Astrocyte (in vitro differentiated cells and primary cell): ENCODE results near the gene B3GNT9. TPM values are rescaled to one million over a fixed set of nuclear protein-coding genes. Genes with fewer than 3 reads are reported as not detected.
A peak's percentile ranks its signal among the peaks of the same experiment; 100 is the strongest.

Experiments used
- DNase-seq: peaks from one replicate; pipeline ENCODE4 v3.0.0-alpha.2; 2010; ENCODE audit warnings: low read depth
- FAIRE-seq: peaks from 2 replicates; lab custom pipeline; 2011; peaks lifted over from hg19 to GRCh38; lab: Jason Lieb, UNC
- H2AFZ ChIP-seq: 2 replicates; pipeline ENCODE4 v1.6.0; 2012; ENCODE audit warnings: low read depth, low read length, inconsistent platforms
- H3K27ac ChIP-seq: 2 replicates; pipeline ENCODE4 v1.5.1; 2011; ENCODE audit warnings: low read depth, low read length, inconsistent platforms
- H3K27me3 ChIP-seq: 2 replicates; pipeline ENCODE4 v1.6.0; 2011; ENCODE audit warnings: low read length, inconsistent platforms; ENCODE audit not compliant: insufficient read depth
- H3K36me3 ChIP-seq: 2 replicates; pipeline ENCODE4 v1.5.1; 2011; ENCODE audit warnings: low read length, inconsistent platforms; ENCODE audit not compliant: insufficient read depth
- H3K4me1 ChIP-seq: 2 replicates; pipeline ENCODE4 v1.5.1; 2011; ENCODE audit warnings: low read length, inconsistent platforms; ENCODE audit not compliant: insufficient read depth
- H3K4me2 ChIP-seq: 2 replicates; pipeline ENCODE4 v1.6.0; 2012; ENCODE audit warnings: low read length, inconsistent platforms
- H3K4me3 ChIP-seq: 2 replicates; pipeline ENCODE4 v1.5.1; 2011; ENCODE audit warnings: low read depth, mild to moderate bottlenecking, low read length, inconsistent platforms; ENCODE audit not compliant: insufficient read depth
- H3K79me2 ChIP-seq: 2 replicates; pipeline ENCODE4 v1.6.0; 2012; ENCODE audit warnings: mild to moderate bottlenecking, low read length, inconsistent platforms; ENCODE audit not compliant: insufficient read depth
- H3K9ac ChIP-seq: 2 replicates; pipeline ENCODE4 v1.6.0; 2012; ENCODE audit warnings: mild to moderate bottlenecking, low read length, inconsistent platforms
- H3K9me3 ChIP-seq: 2 replicates; pipeline ENCODE4 v1.5.1; 2012; ENCODE audit warnings: low read depth, mild to moderate bottlenecking, low read length, inconsistent platforms; ENCODE audit not compliant: insufficient read depth
- H4K20me1 ChIP-seq: 2 replicates; pipeline ENCODE4 v1.6.0; 2012; ENCODE audit warnings: low read length, inconsistent platforms; ENCODE audit not compliant: insufficient read depth
- H3K27ac Mint-ChIP-seq: one replicate; pipeline ENCODE4 v1.8.0; 2021; ENCODE audit warnings: mild to moderate bottlenecking, mixed read lengths; ENCODE audit not compliant: unreplicated experiment
- H3K27me3 Mint-ChIP-seq: one replicate; pipeline ENCODE4 v1.8.0; 2021; ENCODE audit warnings: low read depth, mixed read lengths; ENCODE audit not compliant: unreplicated experiment
- H3K36me3 Mint-ChIP-seq: one replicate; pipeline ENCODE4 v1.8.0; 2021; ENCODE audit warnings: low read depth, mixed read lengths; ENCODE audit not compliant: unreplicated experiment
- H3K4me1 Mint-ChIP-seq: one replicate; pipeline ENCODE4 v1.8.0; 2021; ENCODE audit warnings: low read depth, mixed read lengths; ENCODE audit not compliant: unreplicated experiment
- H3K4me3 Mint-ChIP-seq: one replicate; pipeline ENCODE4 v1.8.0; 2021; ENCODE audit warnings: mild to moderate bottlenecking, moderate library complexity, mixed read lengths; ENCODE audit not compliant: unreplicated experiment
- H3K9me3 Mint-ChIP-seq: one replicate; pipeline ENCODE4 v1.8.0; 2021; ENCODE audit warnings: mild to moderate bottlenecking, mixed read lengths; ENCODE audit not compliant: unreplicated experiment
- EZH2 ChIP-seq: IDR thresholded peaks from 2 replicates; pipeline ENCODE4 v1.6.1; 2012; ENCODE audit warnings: mild to moderate bottlenecking, low read length, inconsistent platforms; ENCODE audit not compliant: insufficient read depth
- total RNA-seq: library from RNA; stranded (reverse); gene quantifications from 2 replicates; pipeline ENCODE4 v1.2.1, GENCODE V29; 2021
- TF ChIP-seq, protein P1 (sequence below): IDR thresholded peaks from 2 replicates; pipeline ENCODE4 v1.5.1; 2011; ENCODE audit warnings: low read depth, mild to moderate bottlenecking, inconsistent platforms, low read length, moderate library complexity; ENCODE audit not compliant: insufficient read depth

Gene B3GNT9
- total RNA-seq, 1 donor from 2014 or later, result 7.6 TPM

DNA sequence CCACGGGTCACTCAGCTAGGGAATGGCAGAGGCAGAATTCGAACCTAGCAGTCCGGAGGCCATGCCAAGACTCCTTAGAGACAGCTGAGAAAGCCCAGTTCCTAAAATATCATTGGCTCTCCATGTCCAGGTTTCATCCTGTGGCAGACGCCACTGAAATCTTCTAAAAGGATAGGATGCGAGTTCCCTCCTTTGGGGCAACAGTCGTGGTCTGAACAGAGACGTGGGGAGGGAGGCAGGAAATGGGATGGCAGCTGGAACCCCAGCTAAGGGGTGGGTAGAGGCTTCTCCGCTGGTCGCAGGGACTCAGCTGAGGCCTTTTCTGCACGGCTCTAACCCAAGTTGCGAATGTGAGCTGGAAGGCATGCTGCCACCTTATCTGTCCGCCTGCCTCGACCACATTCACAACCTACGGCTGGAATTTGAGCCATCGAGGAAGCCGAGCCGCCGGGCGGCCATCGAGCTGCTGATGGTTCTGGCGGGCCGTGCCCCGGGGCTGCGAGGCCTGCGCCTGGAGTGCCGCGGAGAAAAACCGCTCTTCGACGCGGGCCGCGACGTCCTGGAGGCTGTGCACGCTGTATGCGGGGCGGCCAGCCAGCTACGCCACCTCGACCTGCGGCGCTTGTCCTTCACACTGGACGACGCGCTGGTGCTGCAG, 11.8 kb upstream of the B3GNT9 start:
- Histone ChIP-seq H3K27ac (no peak overlapping the region), H2AFZ (peak overlapping the region; percentile 55), H3K4me1 (peaks cover 31% of the 10 kb centered on the region), H3K9me3 (no peaks in the 10 kb centered on the region), H3K9ac (no peak overlapping the region), H3K36me3 (no peaks in the 10 kb centered on the region), H3K4me3 (no peak overlapping the region), H3K27me3 (peaks cover 55% of the 10 kb centered on the region), H3K4me2 (peak overlapping the region; percentile 81), H3K79me2 (no peaks in the 10 kb centered on the region), H4K20me1 (peaks cover 43% of the 10 kb centered on the region)
- H3K36me3 Mint-ChIP-seq, result no peaks in the 10 kb centered on the region
- no peak for FAIRE-seq
- no peak overlapping the region for H3K27ac Mint-ChIP-seq
- H3K4me1 Mint-ChIP-seq, result no peaks in the 10 kb centered on the region
- TF ChIP-seq, protein P1, sequence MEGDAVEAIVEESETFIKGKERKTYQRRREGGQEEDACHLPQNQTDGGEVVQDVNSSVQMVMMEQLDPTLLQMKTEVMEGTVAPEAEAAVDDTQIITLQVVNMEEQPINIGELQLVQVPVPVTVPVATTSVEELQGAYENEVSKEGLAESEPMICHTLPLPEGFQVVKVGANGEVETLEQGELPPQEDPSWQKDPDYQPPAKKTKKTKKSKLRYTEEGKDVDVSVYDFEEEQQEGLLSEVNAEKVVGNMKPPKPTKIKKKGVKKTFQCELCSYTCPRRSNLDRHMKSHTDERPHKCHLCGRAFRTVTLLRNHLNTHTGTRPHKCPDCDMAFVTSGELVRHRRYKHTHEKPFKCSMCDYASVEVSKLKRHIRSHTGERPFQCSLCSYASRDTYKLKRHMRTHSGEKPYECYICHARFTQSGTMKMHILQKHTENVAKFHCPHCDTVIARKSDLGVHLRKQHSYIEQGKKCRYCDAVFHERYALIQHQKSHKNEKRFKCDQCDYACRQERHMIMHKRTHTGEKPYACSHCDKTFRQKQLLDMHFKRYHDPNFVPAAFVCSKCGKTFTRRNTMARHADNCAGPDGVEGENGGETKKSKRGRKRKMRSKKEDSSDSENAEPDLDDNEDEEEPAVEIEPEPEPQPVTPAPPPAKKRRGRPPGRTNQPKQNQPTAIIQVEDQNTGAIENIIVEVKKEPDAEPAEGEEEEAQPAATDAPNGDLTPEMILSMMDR, result no peak
- TF ChIP-seq EZH2, result peak; percentile 76
- H3K27me3 Mint-ChIP-seq, result peaks cover 56% of the 10 kb centered on the region
- no peak for DNase-seq
- H3K9me3 Mint-ChIP-seq, result peaks cover 15% of the 10 kb centered on the region
- H3K4me3 Mint-ChIP-seq, result no peak overlapping the region

DNA sequence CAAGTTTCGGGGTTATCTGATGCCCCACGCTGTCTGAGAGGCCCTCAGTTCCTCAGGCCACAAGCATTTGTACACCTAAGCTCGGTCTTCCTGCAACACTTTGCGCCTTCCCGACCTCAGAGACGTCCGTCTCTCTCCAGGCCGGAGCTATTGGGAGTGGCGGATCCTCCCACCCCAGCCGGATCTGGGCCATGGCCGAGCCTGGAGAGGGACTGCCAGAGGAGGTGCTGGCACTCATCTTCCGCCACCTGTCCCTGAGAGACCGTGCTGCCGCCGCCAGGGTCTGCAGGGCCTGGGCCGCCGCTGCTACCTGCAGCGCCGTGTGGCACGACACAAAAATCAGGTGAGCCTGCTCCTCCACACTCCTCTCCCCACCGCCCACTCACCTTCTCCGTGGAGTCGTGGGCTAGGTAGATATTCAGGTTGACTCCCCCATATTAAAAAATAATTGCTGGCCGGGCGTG, 10.8 kb upstream of the B3GNT9 start:
- Mint-ChIP-seq H3K4me1 (no peaks in the 10 kb centered on the region), H3K4me3 (no peak overlapping the region), H3K27ac (no peak overlapping the region), H3K36me3 (peaks cover 2% of the 10 kb centered on the region), H3K9me3 (peaks cover 17% of the 10 kb centered on the region), H3K27me3 (peaks cover 56% of the 10 kb centered on the region)
- Histone ChIP-seq H3K9me3 (no peaks in the 10 kb centered on the region), H3K9ac (no peak overlapping the region), H3K36me3 (no peaks in the 10 kb centered on the region), H3K27me3 (peaks cover 55% of the 10 kb centered on the region), H3K79me2 (no peaks in the 10 kb centered on the region), H3K27ac (no peak overlapping the region), H3K4me2 (peak overlapping the region; percentile 100), H3K4me3 (no peak overlapping the region), H4K20me1 (peaks cover 53% of the 10 kb centered on the region), H3K4me1 (peaks cover 31% of the 10 kb centered on the region), H2AFZ (no peak overlapping the region)
- FAIRE-seq (no peak), DNase-seq (no peak)
- TF ChIP-seq EZH2, result peak; percentile 35
- TF ChIP-seq, protein P1, result no peak
